Neuronal stem cell (in vitro differentiated cells): ENCODE results near the gene CRIP3.

Source experiments
- DNase-seq: peaks from one replicate; pipeline ENCODE4 v3.0.0-alpha.2; 2013; ENCODE audit warnings: low spot score
- H2AFZ ChIP-seq: one replicate; pipeline ENCODE4 v1.6.1; 2013; ENCODE audit warnings: mild to moderate bottlenecking, low read length, inconsistent platforms
- H2AK5ac ChIP-seq: 2 replicates; pipeline ENCODE4 v1.6.1; 2013; ENCODE audit warnings: low read depth, mild to moderate bottlenecking, inconsistent platforms, low read length, moderate library complexity, mixed read lengths
- H2BK120ac ChIP-seq: 2 replicates; pipeline ENCODE4 v1.6.1; 2013; ENCODE audit warnings: low read depth, mild to moderate bottlenecking, inconsistent platforms, low read length, moderate library complexity, mixed read lengths
- H2BK12ac ChIP-seq: one replicate; pipeline ENCODE4 v1.6.1; 2013; ENCODE audit warnings: low read length, inconsistent platforms
- H2BK15ac ChIP-seq: 2 replicates; pipeline ENCODE4 v1.6.1; 2013; ENCODE audit warnings: mild to moderate bottlenecking, low read length, inconsistent platforms, mixed read lengths
- H2BK5ac ChIP-seq: one replicate; pipeline ENCODE4 v1.6.1; 2013; ENCODE audit warnings: inconsistent platforms, mild to moderate bottlenecking, low read length, moderate library complexity
- H3K14ac ChIP-seq: one replicate; pipeline ENCODE4 v1.6.1; 2013; ENCODE audit warnings: low read length, inconsistent platforms
- H3K18ac ChIP-seq: 2 replicates; pipeline ENCODE4 v1.6.1; 2013; ENCODE audit warnings: low read length, inconsistent platforms
- H3K23ac ChIP-seq: 2 replicates; pipeline ENCODE4 v1.6.1; 2013; ENCODE audit warnings: low read depth, mild to moderate bottlenecking, mixed read lengths, low read length, inconsistent platforms; ENCODE audit not compliant: poor library complexity
- H3K27ac ChIP-seq: replicated peaks from 3 replicates; pipeline ENCODE4 v1.5.1; 2013; ENCODE audit warnings: low read length, inconsistent platforms
- H3K27me3 ChIP-seq, 3 experiments: 2 replicates each; pipeline ENCODE4 v1.6.1; 2013; ENCODE audit warnings: low read length in 3 of 3, mild to moderate bottlenecking in 2 of 3, inconsistent platforms in 1 of 3, low read depth in 1 of 3, mixed read lengths in 1 of 3, moderate library complexity in 1 of 3; ENCODE audit not compliant: control insufficient read depth in 3 of 3, insufficient read depth in 3 of 3
- H3K36me3 ChIP-seq, 2 donors: replicated peaks in 1 of 2; 2 replicates each; pipeline ENCODE4 v1.6.1; 2013; ENCODE audit warnings: low read length in 2 of 2; ENCODE audit not compliant: control insufficient read depth in 2 of 2, insufficient read depth in 2 of 2
- H3K4ac ChIP-seq: 2 replicates; pipeline ENCODE4 v1.6.1; 2013; ENCODE audit warnings: inconsistent platforms, mild to moderate bottlenecking, low read length, moderate library complexity
- H3K4me1 ChIP-seq, 2 donors: 1 replicate in 1 of 2; 2 replicates in 1 of 2; pipeline ENCODE4 v1.6.1; 2013; ENCODE audit warnings: low read length in 2 of 2, low read depth in 1 of 2; ENCODE audit not compliant: control insufficient read depth in 2 of 2, insufficient read depth in 1 of 2
- H3K4me2 ChIP-seq: one replicate; pipeline ENCODE4 v1.6.1; 2013; ENCODE audit warnings: mild to moderate bottlenecking, low read length, inconsistent platforms; ENCODE audit not compliant: insufficient read depth, poor library complexity, severe bottlenecking
- H3K4me3 ChIP-seq, 2 donors: 2 replicates each; pipeline ENCODE4 v1.5.1; 2013; ENCODE audit warnings: low read length in 2 of 2, mild to moderate bottlenecking in 2 of 2, inconsistent platforms in 1 of 2, moderate library complexity in 1 of 2
- H3K79me1 ChIP-seq: one replicate; pipeline ENCODE4 v1.6.1; 2013; ENCODE audit warnings: low read depth, mild to moderate bottlenecking, inconsistent platforms, low read length, moderate library complexity
- H3K9ac ChIP-seq: one replicate; pipeline ENCODE4 v1.6.1; 2013; ENCODE audit warnings: mild to moderate bottlenecking, low read depth, low read length, inconsistent platforms; ENCODE audit not compliant: poor library complexity
- H3K9me3 ChIP-seq, 2 donors: replicated peaks in 1 of 2; 2 replicates each; pipeline versions ENCODE3 to v1.6.1; 2013; ENCODE audit warnings: low read length in 2 of 2, mild to moderate bottlenecking in 2 of 2, inconsistent platforms in 1 of 2, low read depth in 1 of 2, mixed read lengths in 1 of 2, moderate library complexity in 1 of 2; ENCODE audit not compliant: control insufficient read depth in 2 of 2, insufficient read depth in 1 of 2
- H4K8ac ChIP-seq: one replicate; pipeline ENCODE4 v1.6.1; 2013; ENCODE audit warnings: low read depth, mild to moderate bottlenecking, inconsistent platforms, low read length, moderate library complexity
- H4K91ac ChIP-seq: one replicate; pipeline ENCODE4 v1.6.1; 2013; ENCODE audit warnings: low read length, low read depth, mild to moderate bottlenecking, inconsistent platforms; ENCODE audit not compliant: poor library complexity
- WGBS, 2 donors: extraction: QIAGEN DNeasy Blood & Tissue Kit; methylation state at CpG; one replicate each; pipeline ENCODE4 v1.1.7; 2013; ENCODE audit warnings: missing lambda C conversion rate in 2 of 2, mixed read lengths in 1 of 2; ENCODE audit not compliant: insufficient read length in 2 of 2, insufficient replicate concordance in 1 of 2; ENCODE audit errors: extremely low coverage in 2 of 2; 5-methylcytosine and 5-hydroxymethylcytosine counted together

The CRIP3 gene

GRCh38 chr6:43310134-43310533 is 1.5 kb upstream of the CRIP3 start:
- no peak overlapping the region for H2AK5ac ChIP-seq
- no peaks in the 10 kb centered on the region for H3K36me3 ChIP-seq
- no peak overlapping the region for H2BK12ac ChIP-seq

GRCh38 chr6:43308990-43309477 is 408 bp upstream of the CRIP3 start:
- no peak overlapping the region for H2BK5ac ChIP-seq
- H2BK15ac ChIP-seq: no peak overlapping the region
- no peak overlapping the region for H4K8ac ChIP-seq
- peak overlapping the region; percentile 79 for H3K4me2 ChIP-seq
- peak overlapping the region; percentile 87 for H3K23ac ChIP-seq
- peak overlapping the region in 1 of 2 donors; percentile 82 for H3K4me3 ChIP-seq
- no peak for DNase-seq
- peaks cover 0 to 17% of the 10 kb centered on the region in 2 donors for H3K4me1 ChIP-seq
- H3K14ac ChIP-seq: no peak overlapping the region
- peak overlapping the region; percentile 84 for H3K4ac ChIP-seq
- peak overlapping the region; percentile 86 for H3K18ac ChIP-seq
- peak overlapping the region; percentile 73 for H3K9ac ChIP-seq
- H2BK12ac ChIP-seq: no peak overlapping the region
- H3K27ac ChIP-seq: no peak overlapping the region
- peaks cover 2% of the 10 kb centered on the region for H3K79me1 ChIP-seq
- no peak overlapping the region for H2BK120ac ChIP-seq
- H4K91ac ChIP-seq: peak overlapping the region; percentile 26
- peaks cover 0 to 50% (median 4%) of the 10 kb centered on the region in 3 experiments for H3K27me3 ChIP-seq
- H3K9me3 ChIP-seq: no peaks in the 10 kb centered on the region
- H2AK5ac ChIP-seq: peak overlapping the region; percentile 6
- no CpG with 5 or more reads among the region's 9 CpGs for WGBS, 2 donors
- H3K36me3 ChIP-seq: no peaks in the 10 kb centered on the region
- H2AFZ ChIP-seq: peak overlapping the region; percentile 86

More at GRCh38 chr6:43310134-43310533, 1.5 kb upstream of the CRIP3 start:
- Histone ChIP-seq H3K27me3 (peaks cover 0 to 43% (median 4%) of the 10 kb centered on the region in 3 experiments), H2AFZ (no peak overlapping the region), H3K18ac (no peak overlapping the region), H4K8ac (no peak overlapping the region), H3K4me2 (no peak overlapping the region), H4K91ac (no peak overlapping the region), H3K79me1 (peaks cover 2% of the 10 kb centered on the region), H2BK5ac (no peak overlapping the region), H2BK120ac (no peak overlapping the region), H3K4ac (no peak overlapping the region), H3K27ac (no peak overlapping the region), H3K9ac (no peak overlapping the region), H3K23ac (no peak overlapping the region), H3K9me3 (no peaks in the 10 kb centered on the region), H3K14ac (no peak overlapping the region), H2BK15ac (no peak overlapping the region), H3K4me3 (no peak overlapping the region), H3K4me1 (peaks cover 0 to 17% of the 10 kb centered on the region in 2 donors)
- DNase-seq: no peak
- no CpG with 5 or more reads among the region's 2 CpGs for WGBS, 2 donors

- H3K9me3 ChIP-seq: no peaks in the 10 kb centered on the region
- no peak for DNase-seq
These were observed 1.1 kb downstream of the CRIP3 start for GRCh38 chr6:43307451-43308100.

GRCh38 chr6:43306086-43306485 is 2.5 kb downstream of the CRIP3 start:
- Histone ChIP-seq H3K9ac (no peak overlapping the region), H2BK15ac (no peak overlapping the region), H3K4me2 (no peak overlapping the region), H3K27ac (no peak overlapping the region), H2AFZ (no peak overlapping the region), H3K18ac (peak overlapping the region; percentile 19), H2BK5ac (no peak overlapping the region), H3K27me3 (peaks cover 0 to 73% (median 4%) of the 10 kb centered on the region in 3 experiments), H3K36me3 (no peaks in the 10 kb centered on the region), H4K8ac (no peak overlapping the region), H2BK12ac (no peak overlapping the region), H3K4ac (no peak overlapping the region), H3K14ac (no peak overlapping the region), H3K23ac (no peak overlapping the region), H2AK5ac (peak overlapping the region; percentile 78), H3K4me3 (no peak overlapping the region), H2BK120ac (no peak overlapping the region), H3K4me1 (peaks cover 0 to 15% of the 10 kb centered on the region in 2 donors), H3K79me1 (peaks cover 2% of the 10 kb centered on the region), H4K91ac (no peak overlapping the region), H3K9me3 (no peaks in the 10 kb centered on the region)
- DNase-seq: no peak
- no CpG with 5 or more reads among the region's 7 CpGs for WGBS, 2 donors

More at GRCh38 chr6:43307451-43308100, 1.1 kb downstream of the CRIP3 start:
- H3K23ac ChIP-seq: peak overlapping the region; percentile 29
- H4K8ac ChIP-seq: peak overlapping the region; percentile 90
- no peak overlapping the region for H3K27ac ChIP-seq
- H3K36me3 ChIP-seq: no peaks in the 10 kb centered on the region
- H2BK120ac ChIP-seq: peak overlapping the region; percentile 90
- no peak overlapping the region for H2AFZ ChIP-seq
- peak overlapping the region; percentile 96 for H3K18ac ChIP-seq
- no peak overlapping the region for H3K14ac ChIP-seq
- H3K27me3 ChIP-seq: peaks cover 0 to 59% (median 4%) of the 10 kb centered on the region in 3 experiments
- WGBS, 2 donors: no CpG with 5 or more reads among the region's 5 CpGs
- peak overlapping the region; percentile 44 for H2BK5ac ChIP-seq
- peak overlapping the region; percentile 79 for H3K4me2 ChIP-seq
- H3K4me3 ChIP-seq: peak overlapping the region in 1 of 2 donors; percentile 82
- H2BK15ac ChIP-seq: peak overlapping the region; percentile 99
- peaks cover 2% of the 10 kb centered on the region for H3K79me1 ChIP-seq
- no peak overlapping the region for H4K91ac ChIP-seq
- H2BK12ac ChIP-seq: peak overlapping the region; percentile 42
- peaks cover 0 to 15% of the 10 kb centered on the region in 2 donors for H3K4me1 ChIP-seq
- H2AK5ac ChIP-seq: peak overlapping the region; percentile 93
- peak overlapping the region; percentile 88 for H3K9ac ChIP-seq
- peak overlapping the region; percentile 71 for H3K4ac ChIP-seq
